ENCODE results near the gene RABEPK. TPM values are rescaled to one million over a fixed set of nuclear protein-coding genes. Genes with fewer than 3 reads are reported as not detected.
"Not testable (repeated sequence)": the region's sequence is repeated elsewhere in the genome, so short reads cannot be mapped to it uniquely, and the experiment has no call there.

RABEPK gene
- total RNA-seq, 4 donors from 2014 or later = 12.5 to 23.0 (median 15.0) TPM

DNA sequence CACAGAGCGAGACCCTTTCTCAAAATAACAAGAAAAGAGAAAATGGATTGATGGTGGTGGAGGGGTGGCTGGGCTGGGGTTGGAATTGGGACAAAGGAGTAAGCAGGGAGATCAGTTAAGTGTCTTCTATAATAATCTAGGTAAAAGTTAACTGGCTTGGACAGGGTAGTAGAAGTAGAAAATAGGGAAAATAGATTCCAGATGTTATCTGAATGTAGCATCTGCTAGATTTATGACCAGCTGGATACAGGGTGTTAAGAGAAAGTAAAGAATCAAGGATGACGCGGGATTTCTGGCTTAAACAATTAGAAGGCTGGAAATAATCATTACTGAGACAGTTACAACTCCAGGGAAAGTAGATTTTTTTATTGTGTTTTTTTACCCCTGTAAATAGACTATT lies 23.7 kb upstream of the RABEPK start:
- DNase-seq = no peak
- Histone ChIP-seq H3K36me3 (peaks cover 0 to 12% (median 0%) of the 10 kb centered on the region in 3 donors), H3K27ac (peak overlapping the region in 2 of 4 donors; percentile 5 to 44), H3K27me3 (no peaks in the 10 kb centered on the region), H3K4me1 (peaks cover 0 to 41% (median 5%) of the 10 kb centered on the region in 3 donors), H3K9me3 (no peaks in the 10 kb centered on the region), H3K4me3 (no peak overlapping the region)
- intact Hi-C loops (cut with DNase I) = no loop called here
- 85 to 86% methylated on average over 3 of the region's 3 CpGs for WGBS, 2 donors
- TF ChIP-seq POLR2A (IDR thresholded peaks at IDR 0.05) = no peak
- TF ChIP-seq, protein P1, sequence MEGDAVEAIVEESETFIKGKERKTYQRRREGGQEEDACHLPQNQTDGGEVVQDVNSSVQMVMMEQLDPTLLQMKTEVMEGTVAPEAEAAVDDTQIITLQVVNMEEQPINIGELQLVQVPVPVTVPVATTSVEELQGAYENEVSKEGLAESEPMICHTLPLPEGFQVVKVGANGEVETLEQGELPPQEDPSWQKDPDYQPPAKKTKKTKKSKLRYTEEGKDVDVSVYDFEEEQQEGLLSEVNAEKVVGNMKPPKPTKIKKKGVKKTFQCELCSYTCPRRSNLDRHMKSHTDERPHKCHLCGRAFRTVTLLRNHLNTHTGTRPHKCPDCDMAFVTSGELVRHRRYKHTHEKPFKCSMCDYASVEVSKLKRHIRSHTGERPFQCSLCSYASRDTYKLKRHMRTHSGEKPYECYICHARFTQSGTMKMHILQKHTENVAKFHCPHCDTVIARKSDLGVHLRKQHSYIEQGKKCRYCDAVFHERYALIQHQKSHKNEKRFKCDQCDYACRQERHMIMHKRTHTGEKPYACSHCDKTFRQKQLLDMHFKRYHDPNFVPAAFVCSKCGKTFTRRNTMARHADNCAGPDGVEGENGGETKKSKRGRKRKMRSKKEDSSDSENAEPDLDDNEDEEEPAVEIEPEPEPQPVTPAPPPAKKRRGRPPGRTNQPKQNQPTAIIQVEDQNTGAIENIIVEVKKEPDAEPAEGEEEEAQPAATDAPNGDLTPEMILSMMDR (IDR thresholded peaks at IDR 0.05) = no peak

DNA sequence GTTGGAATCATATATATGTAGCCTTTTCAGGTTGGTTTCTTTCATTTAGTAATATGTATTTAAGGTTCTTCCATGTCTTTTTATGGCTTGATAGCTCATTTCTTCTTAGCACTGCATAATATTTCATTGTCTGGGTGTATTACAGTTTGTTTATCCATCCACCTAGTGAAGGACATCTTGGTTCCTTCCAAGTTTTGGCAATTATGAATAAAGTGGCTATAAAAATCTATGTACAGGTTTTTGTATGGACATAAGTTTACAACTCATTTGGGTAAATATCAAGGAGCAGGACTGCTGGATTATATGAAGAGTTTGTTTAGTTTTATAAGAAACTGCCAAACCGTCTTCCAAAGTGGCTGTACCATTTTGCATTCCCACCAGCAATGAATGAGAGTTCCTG lies 22.5 kb upstream of the RABEPK start:
- TF ChIP-seq, protein P1 (IDR thresholded peaks at IDR 0.05) = no peak
- TF ChIP-seq POLR2A (IDR thresholded peaks at IDR 0.05) = no peak
- no peak for DNase-seq
- H3K9me3 ChIP-seq = no peaks in the 10 kb centered on the region
- intact Hi-C loops (cut with DNase I) = no loop called here
- H3K4me3 ChIP-seq = no peak overlapping the region
- no peak overlapping the region for H3K27ac ChIP-seq
- H3K36me3 ChIP-seq = peaks cover 0 to 12% (median 0%) of the 10 kb centered on the region in 3 donors
- peaks cover 0 to 32% (median under 1%) of the 10 kb centered on the region in 3 donors for H3K4me1 ChIP-seq
- WGBS, 2 donors = 79 to 92% methylated on average over 1 of the region's 1 CpG
- no peaks in the 10 kb centered on the region for H3K27me3 ChIP-seq

DNA sequence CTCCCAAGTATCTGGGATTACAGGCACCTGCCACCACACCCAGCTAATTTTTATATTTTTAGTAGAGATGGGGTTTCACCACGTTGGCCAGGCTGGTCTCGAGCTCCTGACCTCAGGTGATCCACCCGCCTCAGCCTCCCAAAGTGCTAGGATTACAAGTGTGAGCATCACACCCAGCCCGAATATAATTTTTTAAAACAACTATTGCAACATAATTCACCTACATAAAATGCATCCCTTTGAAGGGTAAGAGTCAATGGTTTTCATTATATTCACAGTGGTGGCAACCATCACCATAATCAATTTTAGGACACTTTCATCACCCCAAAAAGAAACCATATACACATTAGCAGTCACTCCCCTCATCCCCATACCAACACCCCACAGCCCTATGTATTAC lies 20.6 kb upstream of the RABEPK start:
- intact Hi-C loops (cut with DNase I); H3K27me3 ChIP-seq; H3K4me3 ChIP-seq; DNase-seq; H3K27ac ChIP-seq; H3K9me3 ChIP-seq: not testable (repeated sequence)
- peaks cover 0 to 15% (median 0%) of the 10 kb centered on the region in 3 donors for H3K36me3 ChIP-seq
- WGBS, 2 donors = 81 to 83% methylated on average over 4 of the region's 4 CpGs
- H3K4me1 ChIP-seq = peaks cover 0 to 30% (median 6%) of the 10 kb centered on the region in 3 donors

DNA sequence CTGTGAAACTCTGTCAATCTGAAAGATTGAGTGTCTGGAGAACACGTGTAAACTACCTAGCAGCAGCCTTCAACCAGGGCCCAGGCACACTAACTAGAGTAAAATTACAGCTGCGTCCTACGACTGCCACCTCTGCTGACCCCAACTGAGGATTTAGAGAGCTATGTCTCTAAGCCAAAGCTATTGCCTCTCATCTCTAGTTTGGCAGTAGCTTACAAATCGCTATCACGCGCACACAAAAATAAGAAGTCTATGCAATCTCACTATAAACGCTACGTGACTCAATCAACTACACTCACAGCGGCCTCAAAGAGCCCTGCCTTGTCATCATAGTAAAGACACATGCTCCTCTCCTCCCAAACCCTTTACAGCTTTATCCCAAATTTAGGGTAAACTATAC lies 19.5 kb upstream of the RABEPK start:
- Histone ChIP-seq H3K27ac (no peak overlapping the region), H3K4me1 (peaks cover 0 to 32% (median 6%) of the 10 kb centered on the region in 3 donors), H3K27me3 (no peaks in the 10 kb centered on the region), H3K9me3 (no peaks in the 10 kb centered on the region), H3K36me3 (peaks cover 0 to 12% (median 0%) of the 10 kb centered on the region in 3 donors), H3K4me3 (no peak overlapping the region)
- TF ChIP-seq, protein P1 (IDR thresholded peaks at IDR 0.05) = no peak
- no peak for TF ChIP-seq POLR2A (IDR thresholded peaks at IDR 0.05)
- no peak for DNase-seq
- WGBS, 2 donors = 85 to 89% methylated on average over 9 of the region's 9 CpGs
- intact Hi-C loops (cut with DNase I) = no loop called here

DNA sequence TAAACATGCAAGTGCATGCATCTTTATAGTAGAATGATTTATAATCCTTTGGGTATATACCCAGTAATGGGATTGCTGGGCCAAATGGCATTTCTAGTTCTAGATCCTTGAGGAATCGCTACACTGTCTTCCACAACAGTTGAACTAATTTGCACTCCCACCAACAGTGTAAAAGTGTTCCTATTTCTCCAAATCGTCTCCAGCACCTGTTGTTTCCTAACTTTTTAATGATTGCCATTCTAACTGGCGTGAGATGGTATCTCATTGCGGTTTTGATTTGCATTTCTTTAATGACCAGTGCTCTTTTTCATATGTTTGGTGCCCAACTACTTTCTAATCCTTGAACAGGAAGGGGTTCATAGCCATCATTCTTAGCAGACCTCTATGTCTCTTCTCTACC lies 18.6 kb upstream of the RABEPK start:
- intact Hi-C loops (cut with DNase I); DNase-seq; H3K27ac ChIP-seq; H3K4me3 ChIP-seq; H3K9me3 ChIP-seq; H3K27me3 ChIP-seq: not testable (repeated sequence)
- peaks cover 0 to 38% (median 9%) of the 10 kb centered on the region in 3 donors for H3K4me1 ChIP-seq
- WGBS, 2 donors = 90 to 95% methylated on average over 4 of the region's 4 CpGs
- peaks cover 0 to 12% (median 0%) of the 10 kb centered on the region in 3 donors for H3K36me3 ChIP-seq

DNA sequence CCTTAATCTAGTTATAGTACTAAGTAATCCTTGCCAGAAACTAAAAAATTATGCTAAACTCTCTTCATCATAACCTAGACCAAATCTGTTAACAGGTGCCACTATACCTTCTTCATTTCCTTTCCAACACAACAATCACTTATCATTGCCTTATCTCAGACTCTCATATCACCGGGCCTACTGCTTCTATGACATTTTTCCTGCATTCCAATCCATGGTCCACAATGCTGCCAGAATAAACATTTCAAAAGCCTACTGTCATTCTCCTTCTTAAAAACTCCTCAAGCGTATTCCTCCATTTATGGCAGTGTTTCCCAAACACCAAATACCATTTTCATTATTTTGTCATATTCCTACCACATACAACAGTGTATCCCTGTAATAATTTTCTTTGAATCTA lies 17.3 kb upstream of the RABEPK start:
- peaks cover 0 to 12% (median 0%) of the 10 kb centered on the region in 3 donors for H3K36me3 ChIP-seq
- peaks cover 10 to 44% (median 21%) of the 10 kb centered on the region in 3 donors for H3K4me1 ChIP-seq
- H3K27ac ChIP-seq = peak overlapping the region in 1 of 4 donors; percentile 11
- no peaks in the 10 kb centered on the region for H3K27me3 ChIP-seq
- WGBS, 2 donors = 43 to 68% methylated on average over 2 of the region's 2 CpGs
- H3K9me3 ChIP-seq = no peaks in the 10 kb centered on the region
- TF ChIP-seq POLR2A (IDR thresholded peaks at IDR 0.05) = no peak
- TF ChIP-seq, protein P1 (IDR thresholded peaks at IDR 0.05) = no peak
- intact Hi-C loops (cut with DNase I) = no loop called here
- DNase-seq = no peak
- no peak overlapping the region for H3K4me3 ChIP-seq
